Astrocyte (in vitro differentiated cells and primary cell): ENCODE measurements around the gene CYP2R1.
A peak's percentile ranks its signal among the peaks of the same experiment; 100 is the strongest.

Experiments
- EZH2 ChIP-seq: IDR thresholded peaks from 2 replicates; pipeline ENCODE4 v1.6.1; 2012; ENCODE audit warnings: mild to moderate bottlenecking, low read length, inconsistent platforms; ENCODE audit not compliant: insufficient read depth
- TF ChIP-seq, protein P1 (sequence below): IDR thresholded peaks from 2 replicates; pipeline ENCODE4 v1.5.1; 2011; ENCODE audit warnings: low read depth, mild to moderate bottlenecking, inconsistent platforms, low read length, moderate library complexity; ENCODE audit not compliant: insufficient read depth

DNA sequence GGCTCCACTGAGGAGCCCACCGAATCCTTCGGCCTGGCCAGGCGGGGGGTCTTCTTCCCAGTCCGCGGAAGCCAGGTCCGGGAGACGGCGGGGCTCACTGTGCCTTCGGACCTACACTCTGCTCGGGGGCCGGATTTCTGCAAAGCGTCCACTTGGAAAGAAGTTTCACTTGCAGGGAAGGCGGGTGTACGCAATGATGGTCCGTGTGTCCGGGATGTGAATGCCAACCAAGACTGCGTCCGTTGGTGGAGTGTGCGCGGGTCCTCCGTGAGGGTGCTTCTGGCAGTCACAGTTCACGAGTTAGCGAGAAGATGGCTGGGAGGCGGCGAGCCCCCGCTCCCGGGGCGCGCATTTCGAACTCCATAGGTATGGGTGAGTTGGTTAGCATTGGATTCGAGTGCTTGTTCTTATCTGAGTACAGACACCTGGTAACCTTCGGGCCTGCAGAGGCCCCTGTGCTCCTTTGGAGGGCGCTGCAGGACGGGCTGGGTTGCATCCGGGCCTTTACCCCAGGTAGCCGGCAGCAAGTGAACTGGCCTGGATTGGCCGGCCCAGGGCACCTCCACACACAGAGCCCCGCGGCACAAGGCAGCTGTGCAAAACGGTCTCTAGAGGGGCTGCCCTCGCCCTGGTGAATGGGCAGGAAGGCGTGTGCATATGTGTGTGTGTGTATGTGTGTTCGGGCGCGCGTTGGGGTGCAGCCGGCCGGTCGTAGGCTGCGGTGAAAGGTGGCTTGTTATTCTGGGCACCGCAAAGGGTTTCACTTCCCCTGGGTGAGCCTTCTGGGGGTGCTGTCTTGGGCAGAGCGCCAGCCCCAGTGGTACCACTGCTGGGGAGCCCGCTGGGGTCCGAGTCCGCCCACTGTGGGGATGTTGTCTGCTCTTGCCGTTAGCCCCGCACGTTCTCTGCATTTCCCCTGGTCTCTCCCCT is 13.3 kb upstream of the CYP2R1 start:
- TF ChIP-seq, protein P1, sequence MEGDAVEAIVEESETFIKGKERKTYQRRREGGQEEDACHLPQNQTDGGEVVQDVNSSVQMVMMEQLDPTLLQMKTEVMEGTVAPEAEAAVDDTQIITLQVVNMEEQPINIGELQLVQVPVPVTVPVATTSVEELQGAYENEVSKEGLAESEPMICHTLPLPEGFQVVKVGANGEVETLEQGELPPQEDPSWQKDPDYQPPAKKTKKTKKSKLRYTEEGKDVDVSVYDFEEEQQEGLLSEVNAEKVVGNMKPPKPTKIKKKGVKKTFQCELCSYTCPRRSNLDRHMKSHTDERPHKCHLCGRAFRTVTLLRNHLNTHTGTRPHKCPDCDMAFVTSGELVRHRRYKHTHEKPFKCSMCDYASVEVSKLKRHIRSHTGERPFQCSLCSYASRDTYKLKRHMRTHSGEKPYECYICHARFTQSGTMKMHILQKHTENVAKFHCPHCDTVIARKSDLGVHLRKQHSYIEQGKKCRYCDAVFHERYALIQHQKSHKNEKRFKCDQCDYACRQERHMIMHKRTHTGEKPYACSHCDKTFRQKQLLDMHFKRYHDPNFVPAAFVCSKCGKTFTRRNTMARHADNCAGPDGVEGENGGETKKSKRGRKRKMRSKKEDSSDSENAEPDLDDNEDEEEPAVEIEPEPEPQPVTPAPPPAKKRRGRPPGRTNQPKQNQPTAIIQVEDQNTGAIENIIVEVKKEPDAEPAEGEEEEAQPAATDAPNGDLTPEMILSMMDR, result no peak
- peak; percentile 43 for TF ChIP-seq EZH2
